ENCODE data around the gene WDFY4. TPM values are rescaled to one million over a fixed set of nuclear protein-coding genes. Genes with fewer than 3 reads are reported as not detected.
A peak's percentile ranks its signal among the peaks of the same experiment; 100 is the strongest.

Gene WDFY4
- total RNA-seq, 1 donor from 2014 or later, result not detected

DNA sequence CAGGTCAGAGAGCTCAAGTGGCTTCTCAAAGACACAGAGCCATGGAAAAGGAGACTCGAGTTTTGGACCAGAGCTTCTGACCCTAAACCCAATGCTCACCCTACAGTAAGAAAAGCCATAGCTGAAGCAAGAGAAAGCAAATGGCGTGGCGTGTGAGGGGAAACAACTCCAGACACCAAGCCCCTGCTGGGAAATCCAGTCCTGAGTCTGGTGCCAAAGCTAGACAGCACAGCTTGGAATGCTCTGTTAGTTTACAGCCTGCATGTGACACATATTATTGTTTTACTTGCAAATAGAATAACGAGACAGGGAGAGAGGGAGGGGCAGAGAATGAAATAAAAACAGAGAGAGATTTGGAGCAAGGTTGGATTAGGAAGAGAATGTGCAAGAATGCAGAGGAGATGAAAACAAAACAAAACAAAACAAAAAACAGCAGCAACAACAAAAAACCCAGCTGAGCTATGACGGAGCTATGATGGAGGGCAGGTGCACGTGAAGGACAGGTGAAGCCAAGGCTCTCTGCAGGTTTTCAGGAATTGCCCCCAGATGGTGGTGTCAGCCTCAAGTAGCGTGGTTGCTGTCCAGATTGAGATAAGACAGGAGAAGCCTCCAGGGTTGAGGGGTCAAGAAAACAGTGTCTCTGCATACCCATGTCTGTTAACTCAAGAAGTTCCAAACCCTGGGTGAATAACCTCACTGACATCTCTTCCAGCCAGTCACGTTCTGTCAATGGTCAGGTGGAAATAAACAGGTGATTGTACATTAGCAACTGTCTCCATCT is 324.7 kb downstream of the WDFY4 start:
- H3K36me3 Mint-ChIP-seq (ENCODE audit: unreplicated experiment), result no peaks in the 10 kb centered on the region
- no peak overlapping the region for H3K4me3 Mint-ChIP-seq (ENCODE audit: unreplicated experiment)
- no peaks in the 10 kb centered on the region for H3K4me1 Mint-ChIP-seq (ENCODE audit: unreplicated experiment)
- DNase-seq (ENCODE audit: extremely low spot score, unreplicated experiment), result peak; percentile 59
- no peak overlapping the region for H3K27ac Mint-ChIP-seq (ENCODE audit: unreplicated experiment)
- TF ChIP-seq, protein P1, sequence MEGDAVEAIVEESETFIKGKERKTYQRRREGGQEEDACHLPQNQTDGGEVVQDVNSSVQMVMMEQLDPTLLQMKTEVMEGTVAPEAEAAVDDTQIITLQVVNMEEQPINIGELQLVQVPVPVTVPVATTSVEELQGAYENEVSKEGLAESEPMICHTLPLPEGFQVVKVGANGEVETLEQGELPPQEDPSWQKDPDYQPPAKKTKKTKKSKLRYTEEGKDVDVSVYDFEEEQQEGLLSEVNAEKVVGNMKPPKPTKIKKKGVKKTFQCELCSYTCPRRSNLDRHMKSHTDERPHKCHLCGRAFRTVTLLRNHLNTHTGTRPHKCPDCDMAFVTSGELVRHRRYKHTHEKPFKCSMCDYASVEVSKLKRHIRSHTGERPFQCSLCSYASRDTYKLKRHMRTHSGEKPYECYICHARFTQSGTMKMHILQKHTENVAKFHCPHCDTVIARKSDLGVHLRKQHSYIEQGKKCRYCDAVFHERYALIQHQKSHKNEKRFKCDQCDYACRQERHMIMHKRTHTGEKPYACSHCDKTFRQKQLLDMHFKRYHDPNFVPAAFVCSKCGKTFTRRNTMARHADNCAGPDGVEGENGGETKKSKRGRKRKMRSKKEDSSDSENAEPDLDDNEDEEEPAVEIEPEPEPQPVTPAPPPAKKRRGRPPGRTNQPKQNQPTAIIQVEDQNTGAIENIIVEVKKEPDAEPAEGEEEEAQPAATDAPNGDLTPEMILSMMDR (IDR thresholded peaks at IDR 0.05), result no peak
- H3K9me3 Mint-ChIP-seq (ENCODE audit: unreplicated experiment), result no peaks in the 10 kb centered on the region
- H3K27me3 Mint-ChIP-seq (ENCODE audit: unreplicated experiment), result peaks cover 2% of the 10 kb centered on the region

DNA sequence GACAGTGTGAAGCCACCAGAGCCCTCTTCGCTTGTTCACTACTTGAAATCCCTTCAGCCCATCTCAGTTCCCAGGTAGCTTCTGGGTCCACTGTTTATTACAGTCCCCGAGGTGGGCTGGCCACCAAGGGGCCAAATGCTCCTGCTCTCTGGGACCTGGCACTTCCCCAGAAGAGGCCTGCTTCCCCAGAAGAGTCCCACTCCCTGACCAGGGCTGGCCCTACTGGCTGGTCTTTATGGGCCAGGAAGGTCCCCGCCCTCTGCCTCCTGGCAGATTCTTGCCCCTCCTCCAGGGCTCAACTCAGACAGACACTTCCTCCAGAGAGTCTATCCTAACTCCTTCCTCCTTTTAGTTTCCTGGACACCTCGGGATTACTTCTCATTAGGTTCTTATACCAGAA is 325.6 kb downstream of the WDFY4 start:
- peaks cover 2% of the 10 kb centered on the region for H3K27me3 Mint-ChIP-seq (ENCODE audit: unreplicated experiment)
- no peaks in the 10 kb centered on the region for H3K36me3 Mint-ChIP-seq (ENCODE audit: unreplicated experiment)
- DNase-seq (ENCODE audit: extremely low spot score, unreplicated experiment), result peak; percentile 77
- H3K9me3 Mint-ChIP-seq (ENCODE audit: unreplicated experiment), result no peaks in the 10 kb centered on the region
- TF ChIP-seq, protein P1 (IDR thresholded peaks at IDR 0.05), result no peak
- H3K4me1 Mint-ChIP-seq (ENCODE audit: unreplicated experiment), result no peaks in the 10 kb centered on the region
- no peak overlapping the region for H3K4me3 Mint-ChIP-seq (ENCODE audit: unreplicated experiment)
- H3K27ac Mint-ChIP-seq (ENCODE audit: unreplicated experiment), result no peak overlapping the region

DNA sequence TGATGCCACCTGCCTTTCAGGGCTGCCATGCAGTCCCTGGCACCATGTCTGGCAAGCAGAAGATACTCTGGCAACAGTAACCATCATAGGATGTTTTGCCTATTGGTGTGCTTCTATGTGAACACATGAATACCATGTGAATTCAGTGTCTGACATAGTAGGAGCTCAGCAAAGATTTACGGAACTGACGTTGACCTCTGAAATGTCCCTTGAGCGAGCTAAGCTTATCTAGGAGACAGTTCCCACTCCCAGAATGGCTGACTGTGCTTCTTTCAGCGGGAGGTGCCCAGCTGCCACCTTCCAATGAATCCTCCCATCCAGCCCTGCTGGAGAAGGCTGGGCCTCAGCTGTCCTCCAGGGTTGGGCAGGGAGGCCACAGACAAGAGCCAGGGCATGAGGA is 326.2 kb downstream of the WDFY4 start:
- no peaks in the 10 kb centered on the region for H3K4me1 Mint-ChIP-seq (ENCODE audit: unreplicated experiment)
- H3K27me3 Mint-ChIP-seq (ENCODE audit: unreplicated experiment), result peaks cover 2% of the 10 kb centered on the region
- DNase-seq (ENCODE audit: extremely low spot score, unreplicated experiment), result peak; percentile 51
- no peak overlapping the region for H3K4me3 Mint-ChIP-seq (ENCODE audit: unreplicated experiment)
- H3K9me3 Mint-ChIP-seq (ENCODE audit: unreplicated experiment), result no peaks in the 10 kb centered on the region
- TF ChIP-seq, protein P1 (IDR thresholded peaks at IDR 0.05), result no peak
- no peaks in the 10 kb centered on the region for H3K36me3 Mint-ChIP-seq (ENCODE audit: unreplicated experiment)
- no peak overlapping the region for H3K27ac Mint-ChIP-seq (ENCODE audit: unreplicated experiment)

DNA sequence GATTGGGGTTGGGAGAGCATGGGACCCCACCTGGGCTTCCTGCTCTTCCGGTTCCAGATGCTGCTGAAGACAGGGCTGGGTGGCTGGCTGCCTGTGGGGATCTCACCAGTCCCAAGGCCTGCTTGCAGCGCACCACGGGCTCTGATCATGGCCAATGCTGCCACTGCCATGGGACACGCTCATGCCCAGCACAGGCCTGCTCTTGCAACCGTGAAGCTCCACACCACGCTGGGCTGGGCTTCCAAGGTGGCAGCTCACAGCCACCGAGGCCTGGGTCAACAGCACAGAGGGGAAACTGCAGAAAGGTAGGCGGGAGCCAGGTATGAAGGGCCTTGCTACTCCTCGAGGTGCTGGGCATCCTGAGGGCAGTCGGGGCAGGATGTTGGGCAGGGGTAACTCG is 327.1 kb downstream of the WDFY4 start:
- Mint-ChIP-seq H3K27me3 (ENCODE audit: unreplicated experiment) (peaks cover 2% of the 10 kb centered on the region), H3K9me3 (ENCODE audit: unreplicated experiment) (no peaks in the 10 kb centered on the region), H3K4me1 (ENCODE audit: unreplicated experiment) (no peaks in the 10 kb centered on the region), H3K27ac (ENCODE audit: unreplicated experiment) (no peak overlapping the region), H3K4me3 (ENCODE audit: unreplicated experiment) (no peak overlapping the region), H3K36me3 (ENCODE audit: unreplicated experiment) (no peaks in the 10 kb centered on the region)
- TF ChIP-seq, protein P1 (IDR thresholded peaks at IDR 0.05), result no peak
- DNase-seq (ENCODE audit: extremely low spot score, unreplicated experiment), result peak; percentile 81

DNA sequence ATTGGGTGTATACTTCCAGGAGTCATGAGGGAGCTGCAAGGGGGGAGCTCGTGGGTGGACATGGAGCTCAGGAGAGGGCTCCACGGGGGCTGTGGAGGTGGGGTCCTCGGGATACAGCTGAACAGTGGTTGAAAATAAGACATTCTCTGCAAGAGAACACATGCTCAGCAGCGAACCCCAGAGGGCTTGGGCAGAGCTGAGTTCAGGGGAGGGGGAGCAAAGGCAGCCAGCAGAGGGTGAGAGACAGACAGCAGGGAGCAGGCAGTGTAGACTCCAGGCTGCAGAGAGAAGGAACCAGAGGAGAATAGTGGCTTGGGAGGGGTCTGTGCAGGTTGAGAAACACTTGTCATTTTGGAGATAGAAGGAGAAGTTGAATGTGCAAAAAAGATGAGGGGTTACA is 327.9 kb downstream of the WDFY4 start:
- H3K27me3 Mint-ChIP-seq (ENCODE audit: unreplicated experiment), result peaks cover 2% of the 10 kb centered on the region
- H3K9me3 Mint-ChIP-seq (ENCODE audit: unreplicated experiment), result no peaks in the 10 kb centered on the region
- no peak for DNase-seq (ENCODE audit: extremely low spot score, unreplicated experiment)
- H3K4me3 Mint-ChIP-seq (ENCODE audit: unreplicated experiment), result no peak overlapping the region
- TF ChIP-seq, protein P1 (IDR thresholded peaks at IDR 0.05), result no peak
- H3K27ac Mint-ChIP-seq (ENCODE audit: unreplicated experiment), result no peak overlapping the region
- H3K36me3 Mint-ChIP-seq (ENCODE audit: unreplicated experiment), result no peaks in the 10 kb centered on the region
- no peaks in the 10 kb centered on the region for H3K4me1 Mint-ChIP-seq (ENCODE audit: unreplicated experiment)
